ENCODE measurements around the gene CACNA1C.

- TF ChIP-seq EP300 (IDR thresholded peaks at IDR 0.05) (no peak), CTCF (IDR thresholded peaks at IDR 0.05) (no peak)
These were observed 30.2 kb downstream of the CACNA1C start for GRCh38 chr12:2083008-2083407.

Measured in upper lobe of left lung (tissue), 4 donors.